ENCODE results near the gene PRKCD.

GRCh38 chr3:53221345-53221744 is 60.3 kb downstream of the PRKCD start:
- no peak for TF ChIP-seq POLR2A (IDR thresholded peaks at IDR 0.05)
- TF ChIP-seq, protein P1, sequence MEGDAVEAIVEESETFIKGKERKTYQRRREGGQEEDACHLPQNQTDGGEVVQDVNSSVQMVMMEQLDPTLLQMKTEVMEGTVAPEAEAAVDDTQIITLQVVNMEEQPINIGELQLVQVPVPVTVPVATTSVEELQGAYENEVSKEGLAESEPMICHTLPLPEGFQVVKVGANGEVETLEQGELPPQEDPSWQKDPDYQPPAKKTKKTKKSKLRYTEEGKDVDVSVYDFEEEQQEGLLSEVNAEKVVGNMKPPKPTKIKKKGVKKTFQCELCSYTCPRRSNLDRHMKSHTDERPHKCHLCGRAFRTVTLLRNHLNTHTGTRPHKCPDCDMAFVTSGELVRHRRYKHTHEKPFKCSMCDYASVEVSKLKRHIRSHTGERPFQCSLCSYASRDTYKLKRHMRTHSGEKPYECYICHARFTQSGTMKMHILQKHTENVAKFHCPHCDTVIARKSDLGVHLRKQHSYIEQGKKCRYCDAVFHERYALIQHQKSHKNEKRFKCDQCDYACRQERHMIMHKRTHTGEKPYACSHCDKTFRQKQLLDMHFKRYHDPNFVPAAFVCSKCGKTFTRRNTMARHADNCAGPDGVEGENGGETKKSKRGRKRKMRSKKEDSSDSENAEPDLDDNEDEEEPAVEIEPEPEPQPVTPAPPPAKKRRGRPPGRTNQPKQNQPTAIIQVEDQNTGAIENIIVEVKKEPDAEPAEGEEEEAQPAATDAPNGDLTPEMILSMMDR (IDR thresholded peaks at IDR 0.05), result no peak
